ENCODE data around the gene TLCD5.

DNA sequence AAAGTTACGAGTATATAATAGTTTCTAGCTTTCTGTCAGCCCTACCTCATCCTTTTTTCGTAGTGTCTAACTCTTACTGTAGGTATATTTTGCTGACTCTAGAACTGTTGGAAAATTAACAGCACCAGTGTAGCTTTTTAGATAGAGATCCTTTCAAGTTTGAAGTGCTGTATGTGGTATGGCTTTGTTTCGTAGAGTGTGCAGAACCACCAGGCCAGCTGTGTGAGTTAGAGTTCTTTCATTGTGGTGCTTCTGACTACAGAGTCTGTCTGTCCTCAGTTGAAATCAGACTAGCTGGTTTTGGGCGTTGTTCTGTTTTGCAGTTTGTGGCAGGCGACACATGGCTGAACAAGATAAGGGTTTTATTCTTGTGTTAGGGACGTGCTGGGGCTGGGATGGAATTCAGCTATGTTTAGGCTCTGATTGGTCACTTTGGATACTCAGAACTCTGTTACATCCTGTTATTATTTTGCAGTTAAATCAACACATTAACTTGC is 14.3 kb downstream of the TLCD5 start:
- TF ChIP-seq EZH2phosphoT487 (IDR thresholded peaks at IDR 0.05; ENCODE audit: insufficient read depth, low read depth) (no peak), EZH2 (IDR thresholded peaks at IDR 0.05; ENCODE audit: insufficient read depth, poor library complexity, severe bottlenecking) (no peak)
